ENCODE results near the gene C16orf92. TPM values are rescaled to one million over a fixed set of nuclear protein-coding genes. Genes with fewer than 3 reads are reported as not detected.

The C16orf92 gene
- total RNA-seq, 1 donor, result not detected

GRCh38 chr16:30064729-30065101 is 41.7 kb downstream of the C16orf92 start:
- H2AFZ ChIP-seq (ENCODE audit: low read length), result peak overlapping the region; percentile 83

GRCh38 chr16:30065102-30065942 is 42.3 kb downstream of the C16orf92 start, which contains the start of gene ALDOA:
ALDOA (plus strand) TSS chr16:30065760; CDS start chr16:30066898, 1,138 bp downstream.
- no peak for TF ChIP-seq CTCF (IDR thresholded peaks at IDR 0.05; ENCODE audit: extremely low read depth, low read depth, low read length)
- peaks cover 47% of the 10 kb centered on the region for H3K36me3 ChIP-seq (ENCODE audit: insufficient read depth, low read length)
- H3K4me1 ChIP-seq (ENCODE audit: insufficient read depth, low read length), result peaks cover 50% of the 10 kb centered on the region
- peak within 1 kb of the TSS; percentile 95 for H3K4me3 ChIP-seq (ENCODE audit: insufficient read depth, low read length)
- no peaks in the 10 kb centered on the region for H3K9me3 ChIP-seq (ENCODE audit: low read depth, low read length)
- H3K27me3 ChIP-seq (ENCODE audit: insufficient read depth, low read length), result no peaks in the 10 kb centered on the region
- H3K79me2 ChIP-seq (ENCODE audit: insufficient read depth, low read length), result peaks cover 51% of the 10 kb centered on the region
- peak within 1 kb of the TSS; percentile 96 for H3K27ac ChIP-seq (ENCODE audit: low read depth, low read length)
- peak within 1 kb of the TSS; percentile 99 for H3K4me2 ChIP-seq (ENCODE audit: insufficient read depth, low read length)
- H4K20me1 ChIP-seq (ENCODE audit: insufficient read depth, low read length), result peaks cover 46% of the 10 kb centered on the region
- peak within 1 kb of the TSS; percentile 83 for H2AFZ ChIP-seq (ENCODE audit: low read length)
- peak; percentile 99 for DNase-seq (ENCODE audit: insufficient read length, low spot score, missing footprints)

More at GRCh38 chr16:30064729-30065101, 41.7 kb downstream of the C16orf92 start:
- DNase-seq (ENCODE audit: insufficient read length, low spot score, missing footprints), result no peak
- H3K27me3 ChIP-seq (ENCODE audit: insufficient read depth, low read length), result no peaks in the 10 kb centered on the region
- peaks cover 40% of the 10 kb centered on the region for H4K20me1 ChIP-seq (ENCODE audit: insufficient read depth, low read length)
- H3K4me1 ChIP-seq (ENCODE audit: insufficient read depth, low read length), result peaks cover 47% of the 10 kb centered on the region
- peaks cover 45% of the 10 kb centered on the region for H3K79me2 ChIP-seq (ENCODE audit: insufficient read depth, low read length)
- no peak for TF ChIP-seq CTCF (IDR thresholded peaks at IDR 0.05; ENCODE audit: extremely low read depth, low read depth, low read length)
- H3K4me2 ChIP-seq (ENCODE audit: insufficient read depth, low read length), result peak overlapping the region; percentile 93
- no peaks in the 10 kb centered on the region for H3K9me3 ChIP-seq (ENCODE audit: low read depth, low read length)
- H3K27ac ChIP-seq (ENCODE audit: low read depth, low read length), result peak overlapping the region; percentile 96
- H3K36me3 ChIP-seq (ENCODE audit: insufficient read depth, low read length), result peaks cover 45% of the 10 kb centered on the region
- H3K4me3 ChIP-seq (ENCODE audit: insufficient read depth, low read length), result peak overlapping the region; percentile 95

GRCh38 chr16:30065943-30066760 is 43.2 kb downstream of the C16orf92 start:
- Histone ChIP-seq H3K27me3 (ENCODE audit: insufficient read depth, low read length) (no peaks in the 10 kb centered on the region), H3K27ac (ENCODE audit: low read depth, low read length) (peak overlapping the region; percentile 96), H3K79me2 (ENCODE audit: insufficient read depth, low read length) (peaks cover 59% of the 10 kb centered on the region), H4K20me1 (ENCODE audit: insufficient read depth, low read length) (peaks cover 52% of the 10 kb centered on the region), H2AFZ (ENCODE audit: low read length) (no peak overlapping the region), H3K36me3 (ENCODE audit: insufficient read depth, low read length) (peaks cover 47% of the 10 kb centered on the region), H3K9me3 (ENCODE audit: low read depth, low read length) (no peaks in the 10 kb centered on the region), H3K4me2 (ENCODE audit: insufficient read depth, low read length) (peak overlapping the region; percentile 99), H3K4me3 (ENCODE audit: insufficient read depth, low read length) (peak overlapping the region; percentile 95), H3K4me1 (ENCODE audit: insufficient read depth, low read length) (peaks cover 50% of the 10 kb centered on the region)
- peak; percentile 97 for DNase-seq (ENCODE audit: insufficient read length, low spot score, missing footprints)
- TF ChIP-seq CTCF (IDR thresholded peaks at IDR 0.05; ENCODE audit: extremely low read depth, low read depth, low read length), result no peak

All from osteoblast (primary cell).